H54 (cell line): ENCODE measurements around the gene ARHGEF1.
"Not testable (repeated sequence)": the region's sequence is repeated elsewhere in the genome, so short reads cannot be mapped to it uniquely, and the experiment has no call there.

Source experiments
- DNase-seq: peaks from one replicate; pipeline ENCODE4 v3.0.0; 2011; ENCODE audit warnings: low spot score, mixed read lengths; ENCODE audit not compliant: insufficient read length
- FAIRE-seq: peaks from 3 replicates; lab custom pipeline; 2011; peaks lifted over from hg19 to GRCh38; lab: Jason Lieb, UNC
- POLR2A ChIP-seq: IDR thresholded peaks from 2 replicates; pipeline ENCODE4 v1.6.1; 2011; ENCODE audit warnings: low read depth, mild to moderate bottlenecking, low read length

The ARHGEF1 gene

DNA sequence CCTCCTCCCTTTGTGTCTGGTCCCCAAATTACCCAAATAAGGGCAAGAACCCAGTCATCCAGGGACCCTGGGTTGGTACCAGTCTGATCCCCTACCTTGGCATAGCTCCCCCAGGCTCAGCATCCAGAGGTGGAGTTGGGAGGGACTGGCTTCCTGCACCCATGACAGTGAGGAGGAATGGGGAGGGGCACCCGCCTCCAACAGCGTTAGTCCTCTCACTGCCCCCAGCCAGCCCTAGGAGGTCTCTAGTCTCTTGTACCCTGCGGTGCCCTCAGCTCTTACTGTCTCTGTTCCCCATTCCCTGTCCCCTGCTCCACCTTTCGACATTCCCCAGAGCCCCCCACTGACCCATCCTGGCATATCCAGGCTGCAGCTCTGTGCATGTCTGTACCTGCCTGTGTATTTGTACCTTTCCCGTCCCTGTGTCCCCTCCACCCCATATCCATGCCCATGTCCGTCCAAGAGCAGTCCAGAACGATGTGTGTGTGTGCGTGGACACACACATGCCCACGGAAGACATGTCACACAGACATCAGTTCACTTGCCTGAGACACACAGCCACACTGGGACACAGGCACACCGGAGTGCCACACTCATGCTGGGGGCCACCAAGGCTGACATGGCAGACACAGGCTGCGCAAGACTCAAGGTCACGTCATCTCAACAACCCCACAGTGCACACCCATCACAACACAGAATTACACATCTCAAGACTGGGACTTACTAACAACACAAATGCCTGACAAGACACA, 27.4 kb downstream of the ARHGEF1 start:
- no peak for FAIRE-seq

DNA sequence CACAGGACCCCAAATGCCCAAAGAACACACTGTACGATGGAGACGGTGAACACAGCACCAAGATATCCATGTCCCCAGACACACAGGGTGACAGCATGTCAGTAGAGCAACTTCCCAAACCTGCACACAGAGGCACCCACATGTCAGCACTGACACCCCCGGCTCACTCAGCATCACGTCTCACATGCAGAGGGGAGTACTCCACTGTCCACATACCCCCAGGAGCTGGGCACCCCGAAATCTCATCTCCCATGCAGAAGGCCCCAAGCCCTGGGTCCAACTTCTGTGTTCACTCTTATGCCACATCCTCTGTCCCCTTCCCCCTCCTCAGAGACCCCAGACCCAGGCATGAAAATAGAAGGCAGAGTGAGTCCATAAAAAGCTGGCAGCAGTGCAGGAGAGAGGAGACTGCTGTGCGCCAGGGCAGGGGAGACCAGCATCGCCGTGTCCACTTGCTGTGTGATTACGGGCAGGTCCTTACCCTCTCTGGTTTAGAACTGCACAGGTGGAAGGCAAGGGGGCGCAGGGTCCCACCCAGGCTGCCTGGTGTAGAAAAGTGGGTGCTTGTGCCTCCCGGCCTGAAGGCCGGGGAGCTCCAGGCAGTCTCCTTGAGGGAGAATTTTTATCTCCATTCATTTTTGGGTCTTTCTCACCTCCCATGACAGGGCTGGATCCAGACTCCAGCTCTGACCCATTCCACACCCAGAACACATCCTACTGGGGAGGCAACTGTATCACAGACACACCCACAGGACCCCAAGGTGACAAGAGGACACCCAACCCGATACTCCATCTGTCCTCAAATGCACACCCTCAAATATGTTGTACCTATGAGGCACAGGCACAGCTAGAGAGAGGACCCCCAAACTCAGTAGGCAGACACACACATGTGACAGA, 28.3 kb downstream of the ARHGEF1 start:
- TF ChIP-seq POLR2A, result no peak
- FAIRE-seq, result no peak
- no peak for DNase-seq

More for the DNA sequence above, 27.4 kb downstream of the ARHGEF1 start:
- TF ChIP-seq POLR2A, result no peak
- no peak for DNase-seq

- no peak for TF ChIP-seq POLR2A
- DNase-seq (no peak), FAIRE-seq (no peak)
Measured at GRCh38 chr19:41911889-41912731, 29.1 kb downstream of the ARHGEF1 start.

DNA sequence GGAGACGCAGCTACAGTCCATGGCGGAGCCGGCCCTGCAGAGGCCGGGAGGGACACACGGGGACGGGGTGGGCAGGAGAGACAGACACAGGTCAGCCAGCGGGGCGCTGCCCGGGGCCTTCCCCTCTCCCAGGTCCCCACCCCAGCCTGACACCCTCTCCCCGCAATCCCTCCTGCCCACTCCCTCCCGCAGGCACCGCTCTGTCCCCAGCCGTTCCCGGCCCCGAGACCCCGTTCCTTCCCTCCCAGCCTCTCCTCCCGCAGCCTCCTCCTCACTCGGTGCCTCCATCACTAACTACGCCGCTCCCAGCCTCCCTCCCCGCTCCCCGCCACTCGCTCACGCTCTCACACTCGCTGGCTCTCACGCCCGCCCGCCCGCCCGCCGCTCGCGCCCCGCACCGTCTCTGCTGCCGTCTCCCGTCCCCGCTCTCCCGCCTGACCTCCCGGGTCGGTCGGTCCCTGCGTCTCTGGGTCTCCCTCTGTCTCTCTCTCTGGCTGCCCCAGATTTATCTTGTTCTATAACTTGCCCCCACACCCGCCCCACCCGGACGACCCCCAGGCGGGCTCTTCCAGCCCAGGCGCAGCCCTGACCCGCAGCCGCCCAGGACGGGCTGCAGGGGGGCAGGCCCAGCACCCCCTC, 30.0 kb downstream of the ARHGEF1 start:
- FAIRE-seq (no peak), DNase-seq (no peak)
- TF ChIP-seq POLR2A, result no peak

DNA sequence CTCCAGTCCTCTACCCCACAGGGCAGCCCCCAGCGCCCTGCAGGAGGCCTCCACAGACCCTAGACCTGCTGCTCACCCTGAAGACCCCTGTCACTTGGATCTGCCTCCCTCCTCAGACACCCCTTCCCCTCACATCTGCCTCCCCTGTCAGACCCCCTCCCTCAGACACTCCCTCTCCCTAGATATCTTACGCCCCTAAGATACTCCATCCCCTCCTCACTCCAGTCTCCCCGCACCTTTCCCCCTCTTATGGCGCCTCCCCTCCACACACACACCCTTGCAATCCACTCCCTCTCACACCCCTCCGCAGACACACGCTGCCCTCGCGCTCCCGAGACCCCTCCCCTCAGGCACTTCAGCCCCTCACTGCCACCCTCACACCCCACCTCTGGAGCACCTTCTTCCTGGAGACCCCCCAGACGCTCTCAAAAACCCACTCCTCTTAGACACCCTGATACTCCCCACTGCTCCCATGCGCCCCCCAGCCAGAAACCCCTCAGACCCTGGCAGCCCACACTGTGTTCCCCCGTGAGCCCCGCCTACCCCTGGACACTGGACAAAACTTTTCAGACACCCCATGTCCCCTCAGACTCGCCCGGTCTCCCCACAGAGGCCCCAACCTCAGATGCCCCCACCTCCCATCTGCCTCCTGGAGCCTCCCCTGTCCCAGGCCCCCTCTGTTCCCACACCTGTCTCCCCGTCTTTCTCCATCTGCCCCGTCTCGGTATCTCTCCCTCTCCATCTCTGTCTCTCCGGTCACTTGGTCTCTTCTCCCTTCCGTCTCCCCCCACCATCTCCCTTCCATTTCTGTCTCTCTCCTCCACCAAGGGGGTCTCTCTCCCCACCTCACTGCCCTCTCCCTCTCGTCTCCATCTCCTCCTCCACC, 30.8 kb downstream of the ARHGEF1 start:
- TF ChIP-seq POLR2A, result no peak
- DNase-seq, result no peak
- FAIRE-seq, result no peak

DNA sequence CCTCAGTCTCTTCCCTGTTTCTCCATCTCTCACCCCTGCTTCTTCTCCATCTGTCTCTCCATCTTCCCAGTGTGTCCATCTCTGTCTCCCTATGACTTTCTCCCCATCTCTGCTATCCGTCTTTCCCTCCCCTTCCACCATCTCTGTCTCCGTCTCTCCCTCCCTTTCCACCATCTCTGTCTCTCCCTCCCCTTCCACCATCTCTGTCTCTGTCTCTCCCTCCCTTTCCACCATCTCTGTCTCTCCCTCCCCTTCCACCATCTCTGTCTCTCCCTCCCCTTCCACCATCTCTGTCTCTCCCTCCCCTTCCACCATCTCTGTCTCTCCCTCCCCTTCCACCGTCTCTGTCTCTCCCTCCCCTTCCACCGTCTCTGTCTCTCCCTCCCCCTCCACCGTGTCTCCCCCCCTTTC, 31.4 kb downstream of the ARHGEF1 start:
- not testable (repeated sequence) for FAIRE-seq, DNase-seq

- FAIRE-seq, result no peak
- no peak for DNase-seq
- no peak for TF ChIP-seq POLR2A
Measured at GRCh38 chr19:41915021-41915775, 32.2 kb downstream of the ARHGEF1 start.

DNA sequence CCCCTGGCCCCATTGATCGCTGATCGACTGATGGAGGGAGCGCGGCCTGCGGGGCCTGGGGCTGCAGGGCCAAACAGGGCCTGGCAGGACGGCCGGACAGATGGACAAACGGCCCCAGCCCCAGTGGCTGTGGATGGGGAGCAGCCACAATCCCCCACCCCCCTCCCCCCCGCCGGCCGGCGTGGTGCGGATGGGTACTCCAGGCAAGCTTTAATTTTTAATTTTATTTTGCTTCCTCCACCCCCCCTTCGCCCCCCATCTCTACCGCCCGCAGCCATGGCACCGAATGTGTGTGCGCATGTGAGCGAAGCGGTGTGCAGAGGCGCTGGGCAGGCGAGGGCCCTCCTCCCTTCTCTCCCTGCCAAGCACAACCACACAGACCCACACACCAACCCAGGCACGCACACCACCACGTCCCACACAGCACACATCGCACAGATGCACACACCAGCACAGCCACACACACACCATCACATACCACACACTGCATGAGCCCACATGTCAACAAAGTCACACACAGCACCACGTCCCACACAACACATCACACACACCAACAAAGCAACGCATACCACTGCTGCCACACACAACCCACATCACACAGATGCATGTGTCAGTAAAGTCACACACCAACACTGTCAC, 32.9 kb downstream of the ARHGEF1 start:
- FAIRE-seq, result no peak

DNA sequence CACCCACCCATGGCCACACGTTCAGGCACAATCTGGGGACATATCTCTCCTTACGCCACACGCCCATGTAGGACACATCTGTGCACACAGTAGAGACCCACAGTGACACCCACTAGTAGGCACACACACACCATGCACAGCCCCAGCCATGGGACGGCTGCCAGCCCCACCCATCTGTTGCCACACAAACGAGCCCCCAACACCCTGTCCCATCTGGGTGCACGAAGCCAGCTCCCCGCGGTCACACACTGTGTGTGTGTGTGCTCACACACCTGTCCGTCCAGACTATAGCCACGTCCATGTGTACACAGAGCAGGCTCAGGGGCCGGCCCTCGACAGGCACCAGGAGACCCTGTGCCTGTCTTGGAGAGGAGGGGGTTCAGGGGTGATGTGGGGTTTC, 34.7 kb downstream of the ARHGEF1 start:
- DNase-seq, result no peak
- no peak for TF ChIP-seq POLR2A
- no peak for FAIRE-seq

More for the DNA sequence above, 32.9 kb downstream of the ARHGEF1 start:
- no peak for TF ChIP-seq POLR2A
- DNase-seq, result no peak

- FAIRE-seq (no peak), DNase-seq (no peak)
- TF ChIP-seq POLR2A, result no peak
Measured at GRCh38 chr19:41918095-41918494, 35.1 kb downstream of the ARHGEF1 start.

- no peak for TF ChIP-seq POLR2A
- FAIRE-seq, result no peak
- no peak for DNase-seq
Measured at GRCh38 chr19:41918653-41919244, 35.8 kb downstream of the ARHGEF1 start.
